Colonic mucosa (tissue), 4 donors: ENCODE data around the gene TNFRSF11A. TPM values are rescaled to one million over a fixed set of nuclear protein-coding genes. Genes with fewer than 3 reads are reported as not detected.
A peak's percentile ranks its signal among the peaks of the same experiment; 100 is the strongest.

Experiments
- DNase-seq: peaks from one replicate; pipeline ENCODE4 v3.0.0-alpha.2; 2020
- H3K27ac ChIP-seq: fragments of 200-600 bp; one replicate; pipeline ENCODE4 v1.8.0; 2021
- H3K27me3 ChIP-seq: fragments of 200-600 bp; one replicate; pipeline ENCODE4 v1.8.0; 2021
- H3K36me3 ChIP-seq: fragments of 200-600 bp; one replicate; pipeline ENCODE4 v1.8.0; 2021
- H3K4me1 ChIP-seq: fragments of 200-600 bp; one replicate; pipeline ENCODE4 v1.8.0; 2021; ENCODE audit warnings: mild to moderate bottlenecking
- H3K4me3 ChIP-seq: fragments of 200-600 bp; one replicate; pipeline ENCODE4 v1.8.0; 2021
- H3K9ac ChIP-seq, 2 donors: one replicate each; pipeline ENCODE4 v1.7.0; 2013; ENCODE audit warnings: control low read depth in 2 of 2, low read depth in 2 of 2, low read length in 2 of 2
- H3K9me3 ChIP-seq: fragments of 200-600 bp; one replicate; pipeline ENCODE4 v1.8.0; 2021
- intact Hi-C: fragments of 100-400 bp; cut with DNase I; formaldehyde crosslinking; loops from one replicate; pipeline ENCODE4 v1.14.1; 2022
- total RNA-seq, 2 donors: library from RNA; stranded (reverse); fragmentation: NEBNext Ultra II Directional in 1 of 2; extraction: Animal tissue kit (Norgen Biotek cat#: 25700) in 1 of 2; gene quantifications; one replicate each; pipeline ENCODE4 v1.2.1, GENCODE V29; 2021
- TF ChIP-seq, protein P1 (sequence below): fragments of 200-600 bp; IDR thresholded peaks from one replicate; pipeline ENCODE4 v1.8.0; 2022; ENCODE audit warnings: antibody characterized with exemption, mild to moderate bottlenecking
- donor health status: healthy.
- donor health status: DM: no; HTN: no; CAD: no.
- donor health status: DM: no; HTN: no; CAD: no.

Gene TNFRSF11A
- total RNA-seq, 2 donors from 2014 or later: 80.6 to 86.6 TPM

DNA sequence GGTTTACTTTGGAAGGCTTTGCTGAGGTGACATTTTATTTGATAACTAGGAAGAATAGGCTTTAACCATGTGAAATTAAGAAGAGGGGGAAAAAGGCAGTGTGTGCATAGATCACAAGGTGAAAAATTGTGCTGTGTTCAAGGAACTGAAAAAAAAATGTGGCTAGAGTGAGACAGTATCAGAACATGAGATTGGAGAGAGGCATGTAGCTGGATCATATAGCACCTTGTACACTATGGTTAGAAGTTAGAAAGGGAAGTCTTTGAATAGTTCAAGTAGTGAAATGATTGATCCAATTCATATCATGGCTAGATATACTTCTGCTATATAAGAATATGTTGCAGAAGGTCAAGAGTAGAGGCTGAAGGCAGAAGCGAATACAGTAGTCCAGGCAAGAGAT is 12.3 kb upstream of the TNFRSF11A start:
- H3K9ac ChIP-seq: no peak overlapping the region
- H3K4me3 ChIP-seq: no peak overlapping the region
- intact Hi-C loops: no loop called here
- no peaks in the 10 kb centered on the region for H3K4me1 ChIP-seq
- H3K36me3 ChIP-seq: no peaks in the 10 kb centered on the region
- TF ChIP-seq, protein P1, sequence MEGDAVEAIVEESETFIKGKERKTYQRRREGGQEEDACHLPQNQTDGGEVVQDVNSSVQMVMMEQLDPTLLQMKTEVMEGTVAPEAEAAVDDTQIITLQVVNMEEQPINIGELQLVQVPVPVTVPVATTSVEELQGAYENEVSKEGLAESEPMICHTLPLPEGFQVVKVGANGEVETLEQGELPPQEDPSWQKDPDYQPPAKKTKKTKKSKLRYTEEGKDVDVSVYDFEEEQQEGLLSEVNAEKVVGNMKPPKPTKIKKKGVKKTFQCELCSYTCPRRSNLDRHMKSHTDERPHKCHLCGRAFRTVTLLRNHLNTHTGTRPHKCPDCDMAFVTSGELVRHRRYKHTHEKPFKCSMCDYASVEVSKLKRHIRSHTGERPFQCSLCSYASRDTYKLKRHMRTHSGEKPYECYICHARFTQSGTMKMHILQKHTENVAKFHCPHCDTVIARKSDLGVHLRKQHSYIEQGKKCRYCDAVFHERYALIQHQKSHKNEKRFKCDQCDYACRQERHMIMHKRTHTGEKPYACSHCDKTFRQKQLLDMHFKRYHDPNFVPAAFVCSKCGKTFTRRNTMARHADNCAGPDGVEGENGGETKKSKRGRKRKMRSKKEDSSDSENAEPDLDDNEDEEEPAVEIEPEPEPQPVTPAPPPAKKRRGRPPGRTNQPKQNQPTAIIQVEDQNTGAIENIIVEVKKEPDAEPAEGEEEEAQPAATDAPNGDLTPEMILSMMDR: no peak
- no peaks in the 10 kb centered on the region for H3K27me3 ChIP-seq
- no peak overlapping the region for H3K27ac ChIP-seq
- no peaks in the 10 kb centered on the region for H3K9me3 ChIP-seq
- no peak for DNase-seq

DNA sequence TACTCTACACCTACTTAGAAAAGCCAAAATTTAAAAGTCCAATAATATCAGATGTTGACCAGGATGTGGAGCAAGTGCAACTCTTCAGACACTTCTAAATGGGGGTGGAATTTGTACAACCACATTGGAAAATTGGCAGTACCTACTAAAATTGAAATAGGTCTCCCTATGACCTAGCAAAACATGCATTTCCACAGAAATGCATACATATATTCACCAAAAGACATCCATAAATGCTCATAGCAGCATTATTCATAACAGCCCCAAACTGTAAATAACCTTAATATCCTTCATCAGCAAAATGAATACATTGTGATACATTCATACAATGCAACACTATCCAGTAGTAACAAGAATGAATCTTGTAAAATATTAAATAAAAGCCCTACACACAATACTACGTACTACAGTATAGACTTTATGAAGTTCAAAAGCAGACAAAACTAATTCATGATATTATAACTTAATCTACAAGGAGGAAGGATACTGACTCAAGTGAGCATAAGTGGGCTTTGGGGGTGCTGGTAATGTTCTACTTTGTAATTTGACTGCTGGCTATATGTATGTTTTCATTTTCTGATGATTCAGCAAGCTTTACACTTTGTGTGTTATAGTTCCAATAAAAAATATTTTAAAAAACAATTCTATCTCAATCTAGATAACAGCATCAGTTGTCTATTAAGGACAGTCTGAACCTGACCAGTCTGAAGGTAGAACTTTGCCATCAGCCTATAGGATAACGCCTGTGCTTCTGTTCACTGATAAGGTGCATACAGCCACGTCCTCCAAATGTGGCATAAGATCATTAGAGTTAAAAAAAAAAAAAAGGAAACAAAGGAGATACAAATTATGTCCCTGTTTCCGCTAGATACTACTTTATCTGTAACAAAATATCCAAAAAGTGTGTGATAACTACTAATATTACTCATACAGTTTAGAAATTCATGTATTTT is 6.6 kb upstream of the TNFRSF11A start:
- Histone ChIP-seq H3K27ac (no peak overlapping the region), H3K4me1 (no peaks in the 10 kb centered on the region), H3K9ac (no peak overlapping the region), H3K27me3 (no peaks in the 10 kb centered on the region), H3K4me3 (no peak overlapping the region), H3K36me3 (no peaks in the 10 kb centered on the region), H3K9me3 (no peaks in the 10 kb centered on the region)
- DNase-seq: no peak
- TF ChIP-seq, protein P1: no peak
- intact Hi-C loops: no loop called here

DNA sequence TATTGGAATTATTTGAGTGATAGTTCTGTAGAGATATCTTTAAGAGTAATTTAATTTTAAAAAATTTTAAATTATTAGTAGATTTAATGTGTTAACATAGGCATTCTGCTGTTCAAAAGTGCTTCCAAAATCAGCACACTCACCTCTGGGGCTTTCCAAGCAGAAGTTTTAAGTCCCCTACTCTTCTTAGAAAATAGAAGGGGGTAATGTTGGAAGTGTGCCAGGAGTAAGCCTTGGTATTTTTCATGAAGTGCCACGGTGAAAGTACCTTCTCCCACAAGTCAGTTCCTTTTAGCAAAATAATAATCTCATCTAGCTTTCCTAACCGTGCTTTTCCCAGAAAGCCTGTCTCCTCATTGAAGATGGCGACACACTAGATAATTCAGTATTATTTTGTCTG is 3.9 kb upstream of the TNFRSF11A start:
- TF ChIP-seq, protein P1: no peak
- intact Hi-C loops: no loop called here

GRCh38 chr18:62323483-62324180 is 1.5 kb upstream of the TNFRSF11A start:
- Histone ChIP-seq H3K9ac (peak overlapping the region in 1 of 2 donors; percentile 62), H3K4me1 (peaks cover 6% of the 10 kb centered on the region), H3K36me3 (no peaks in the 10 kb centered on the region), H3K27ac (peak overlapping the region; percentile 49), H3K4me3 (no peak overlapping the region), H3K27me3 (peaks cover 8% of the 10 kb centered on the region), H3K9me3 (no peaks in the 10 kb centered on the region)
- intact Hi-C loops: loop anchor here (2.0 kb wide), 1 partner anchor 101 kb away; no protein-coding TSS in a partner anchor
- TF ChIP-seq, protein P1: no peak
- no peak for DNase-seq

More for the DNA sequence above, 3.9 kb upstream of the TNFRSF11A start:
- Histone ChIP-seq H3K36me3 (no peaks in the 10 kb centered on the region), H3K9ac (peak overlapping the region in 1 of 2 donors; percentile 51), H3K4me3 (no peak overlapping the region), H3K27ac (no peak overlapping the region), H3K4me1 (peaks cover 6% of the 10 kb centered on the region), H3K27me3 (no peaks in the 10 kb centered on the region), H3K9me3 (no peaks in the 10 kb centered on the region)
- no peak for DNase-seq

DNA sequence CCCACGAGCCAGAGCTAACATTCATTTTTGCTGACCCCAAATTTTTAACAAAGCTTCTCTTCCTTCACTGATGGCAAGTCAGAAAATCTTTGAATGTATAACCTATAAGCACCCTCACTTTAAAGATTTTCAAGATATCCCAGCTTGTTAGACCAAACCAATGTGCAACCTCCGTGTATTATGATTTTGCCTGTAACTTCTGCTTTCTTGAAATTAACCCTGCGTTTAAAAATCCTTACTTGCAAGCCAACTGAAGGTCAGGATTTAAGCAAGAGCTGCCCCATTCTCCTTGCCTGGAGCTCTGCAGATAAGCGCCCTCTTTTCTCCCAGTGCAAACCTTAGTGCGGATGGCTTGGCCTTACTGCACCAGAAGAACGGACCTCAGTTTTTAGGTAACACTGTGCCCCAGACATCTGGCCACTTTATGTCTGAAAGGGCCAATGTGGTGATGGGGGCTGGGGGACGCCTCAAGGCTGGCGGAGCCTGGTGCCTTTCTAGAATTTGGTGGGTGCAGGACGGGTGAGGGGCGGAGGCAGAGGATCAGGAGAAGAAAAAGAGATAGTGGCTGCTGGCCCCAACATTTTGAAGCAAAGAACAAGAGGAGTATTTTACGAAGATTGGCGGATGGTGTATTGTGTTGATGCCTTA is 805 bp upstream of the TNFRSF11A start:
- Histone ChIP-seq H3K36me3 (no peaks in the 10 kb centered on the region), H3K27me3 (peaks cover 8% of the 10 kb centered on the region), H3K27ac (peak overlapping the region; percentile 49), H3K4me3 (peak overlapping the region; percentile 33), H3K4me1 (peaks cover 6% of the 10 kb centered on the region), H3K9me3 (no peaks in the 10 kb centered on the region), H3K9ac (peak overlapping the region; percentile 4 to 62)
- TF ChIP-seq, protein P1: no peak
- intact Hi-C loops: loop anchor here (2.0 kb wide), 1 partner anchor 100 kb away; no protein-coding TSS in a partner anchor
- DNase-seq: no peak
